ENCODE results near the gene GHRL.

The GHRL gene

GRCh38 chr3:10292505-10293419, at the start of gene GHRL:
Gene GHRL (minus strand): TSS chr3:10292947. CDS start chr3:10290180, 2,767 bp downstream.
- no peak for DNase-seq

- no peak for DNase-seq
These were observed 49.2 kb upstream of the GHRL start for GRCh38 chr3:10341901-10342398.

- no peak for DNase-seq
These were observed 47.7 kb upstream of the GHRL start for GRCh38 chr3:10340476-10340875.

GRCh38 chr3:10340046-10340445, 47.3 kb upstream of the GHRL start:
- DNase-seq = no peak

GRCh38 chr3:10339376-10339955, 46.7 kb upstream of the GHRL start:
- no peak for DNase-seq

- DNase-seq = no peak
These were observed 46.0 kb upstream of the GHRL start for GRCh38 chr3:10338591-10339353.

GRCh38 chr3:10338164-10338470, 45.4 kb upstream of the GHRL start:
- DNase-seq = no peak

GRCh38 chr3:10337323-10338163, 44.8 kb upstream of the GHRL start:
- no peak for DNase-seq

- no peak for DNase-seq
These were observed 44.0 kb upstream of the GHRL start for GRCh38 chr3:10336761-10337160.

GRCh38 chr3:10335871-10336622, 43.3 kb upstream of the GHRL start:
- no peak for DNase-seq

GRCh38 chr3:10335190-10335738, 42.5 kb upstream of the GHRL start:
- DNase-seq = no peak

- no peak for DNase-seq
These were observed 41.7 kb upstream of the GHRL start for GRCh38 chr3:10334459-10334858.

- no peak for DNase-seq
These were observed 41.3 kb upstream of the GHRL start for GRCh38 chr3:10334042-10334441.

GRCh38 chr3:10333349-10333650, 40.6 kb upstream of the GHRL start:
- no peak for DNase-seq

- no peak for DNase-seq
These were observed 40.0 kb upstream of the GHRL start for GRCh38 chr3:10332481-10333348.

- DNase-seq = no peak
These were observed 38.6 kb upstream of the GHRL start for GRCh38 chr3:10331320-10331719.

- DNase-seq = no peak
These were observed 37.6 kb upstream of the GHRL start for GRCh38 chr3:10330319-10330718.

GRCh38 chr3:10329495-10330015, 36.8 kb upstream of the GHRL start:
- DNase-seq = no peak

- DNase-seq = no peak
These were observed 35.8 kb upstream of the GHRL start for GRCh38 chr3:10328460-10329071.

GRCh38 chr3:10327592-10327991, 34.8 kb upstream of the GHRL start:
- DNase-seq = no peak

All from NCI-H1436 (cell line).